GM23248 (cell line): ENCODE data around the gene NOTCH1.

ENCODE experiments used
- EZH2 ChIP-seq: fragments of 200-600 bp; sonication (generic); IDR thresholded peaks from 2 replicates; pipeline ENCODE4 v1.6.1; 2018; ENCODE audit warnings: antibody characterized with exemption, mild to moderate bottlenecking; ENCODE audit not compliant: insufficient read depth, poor library complexity, severe bottlenecking
- EZH2phosphoT487 ChIP-seq: fragments of 200-600 bp; sonication (generic); IDR thresholded peaks from 2 replicates; pipeline ENCODE4 v1.6.1; 2018; ENCODE audit warnings: antibody characterized with exemption, moderate library complexity, mild to moderate bottlenecking, low read depth; ENCODE audit not compliant: insufficient read depth

DNA sequence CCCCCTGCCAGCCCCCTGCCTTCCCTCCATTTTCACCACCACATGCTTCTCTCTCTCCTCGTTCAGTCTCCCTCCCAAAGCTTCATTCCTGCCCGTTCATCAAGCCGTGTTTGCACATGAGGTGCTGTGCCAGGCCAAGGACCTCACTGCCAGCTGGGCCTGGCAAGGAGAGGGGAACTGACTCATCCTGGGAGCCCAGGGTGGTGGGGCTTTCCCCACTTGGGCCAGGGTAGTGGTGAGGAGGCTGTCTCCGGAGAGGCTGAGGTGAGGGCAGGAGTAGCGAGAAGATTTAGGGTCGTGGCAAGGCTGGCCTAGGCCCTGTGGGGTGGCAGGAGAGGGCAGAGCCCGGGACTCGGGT is 30.4 kb upstream of the NOTCH1 start:
- TF ChIP-seq EZH2: no peak
- TF ChIP-seq EZH2phosphoT487: no peak
